Spleen (tissue), 11 donors: ENCODE results near the gene ST3GAL2. TPM values are rescaled to one million over a fixed set of nuclear protein-coding genes. Genes with fewer than 3 reads are reported as not detected.

Experiments used
- DNase-seq: peaks from one replicate; pipeline ENCODE4 v3.0.0-alpha.2; 2020
- H3K27ac ChIP-seq, 8 donors: fragments of 200-600 bp; sonication (generic) in 7 of 8; 1 replicate in 4 of 8; 2 replicates in 4 of 8; pipeline versions ENCODE4 v1.5.0 to v1.8.0; 2016 to 2021; ENCODE audit warnings: inconsistent platforms in 4 of 8, mild to moderate bottlenecking in 4 of 8, moderate library complexity in 1 of 8
- H3K27me3 ChIP-seq, 7 donors: fragments of 200-600 bp; sonication (generic) in 6 of 7; replicated peaks in 1 of 7; 1 replicate in 4 of 7; 2 replicates in 3 of 7; pipeline versions ENCODE4 v1.5.0 to v1.8.0; 2016 to 2021; ENCODE audit warnings: inconsistent platforms in 3 of 7, mild to moderate bottlenecking in 1 of 7
- H3K36me3 ChIP-seq, 6 donors: fragments of 200-600 bp; sonication (generic) in 5 of 6; 1 replicate in 4 of 6; 2 replicates in 2 of 6; pipeline versions ENCODE4 v1.5.0 to v1.8.0; 2016 to 2021; ENCODE audit warnings: inconsistent platforms in 2 of 6
- H3K4me1 ChIP-seq, 6 donors: fragments of 200-600 bp; sonication (generic) in 5 of 6; 1 replicate in 3 of 6; 2 replicates in 3 of 6; pipeline versions ENCODE4 v1.5.0 to v1.8.0; 2016 to 2021; ENCODE audit warnings: inconsistent platforms in 3 of 6
- H3K4me3 ChIP-seq, 8 donors: fragments of 200-600 bp; sonication (generic) in 7 of 8; 1 replicate in 4 of 8; 2 replicates in 4 of 8; pipeline versions ENCODE4 v1.5.0 to v1.8.0; 2016 to 2021; ENCODE audit warnings: inconsistent platforms in 4 of 8, mild to moderate bottlenecking in 4 of 8, moderate library complexity in 2 of 8
- H3K9me3 ChIP-seq, 8 donors: fragments of 200-600 bp; sonication (generic) in 7 of 8; 1 replicate in 4 of 8; 2 replicates in 4 of 8; pipeline versions ENCODE4 v1.5.0 to v1.8.0; 2016 to 2021; ENCODE audit warnings: inconsistent platforms in 4 of 8
- CTCF ChIP-seq, 11 experiments: fragments of 200-600 bp in 7 of 11; fragments of 450-650 bp in 4 of 11; sonication (generic) in 4 of 11; IDR thresholded peaks in 8 of 11; conservative IDR thresholded peaks in 3 of 11; 1 replicate in 7 of 11; 2 replicates in 4 of 11; pipeline versions ENCODE4 v1.4.0 to v1.8.0; 2016 to 2021; ENCODE audit warnings: antibody characterized with exemption in 11 of 11, inconsistent platforms in 4 of 11, mild to moderate bottlenecking in 1 of 11
- POLR2A ChIP-seq, 3 donors: fragments of 450-650 bp; IDR thresholded peaks; one replicate each; pipeline ENCODE4 v1.5.1; 2017; ENCODE audit warnings: antibody characterized with exemption in 3 of 3, mild to moderate bottlenecking in 1 of 3
- POLR2AphosphoS5 ChIP-seq, 3 donors: sonication (generic); formaldehyde crosslinking; IDR thresholded peaks; one replicate each; pipeline ENCODE4 v1.5.1; 2017; ENCODE audit warnings: antibody characterized with exemption in 3 of 3
- WGBS, 5 donors: extraction: QIAGEN DNeasy Blood & Tissue Kit in 3 of 5; methylation state at CpG; one replicate each; pipeline versions ENCODE4 v1.1.5 to v1.1.7; 2013 to 2018; 5-methylcytosine and 5-hydroxymethylcytosine counted together
- intact Hi-C: fragments of 100-400 bp; cut with DNase I; formaldehyde crosslinking; loops from one replicate; pipeline ENCODE4 v1.15.0; 2023; ENCODE audit warnings: low total_unique reads
- polyA plus RNA-seq, 3 donors: library from polyadenylated mRNA; stranded (reverse); fragments of 200-250 nt; gene quantifications; one replicate each; pipeline ENCODE4 v1.2.1, GENCODE V29; 2013
- total RNA-seq, 7 donors: library from RNA; depleted of rRNA in 3 of 7; stranded (reverse); fragments of >200 nt in 3 of 7; fragmentation: NEBNext Ultra II Directional in 4 of 7; extraction: Animal tissue kit (Norgen Biotek cat#: 25700) in 4 of 7; gene quantifications; one replicate each; pipeline versions ENCODE4 v1.1.0 to v1.2.1, GENCODE V29; 2016 to 2021
- donor health status: healthy with polysubstance abuse.
- donor health status: DM: no; HTN: no; CAD: no; lungs with moderate emphysema.
- donor health status: DM: no; HTN: no; CAD: no.
- donor health status: Bipolar disorder and iron deficiency.
- donor health status: healthy.
- donor health status: DM: no; HTN: no; CAD: no.
- donor health status: DM: yes; HTN: yes; CAD: no.

The ST3GAL2 gene
- total and polyA plus RNA-seq, 10 donors, result 5.2 to 66.9 (median 43.7) TPM

DNA sequence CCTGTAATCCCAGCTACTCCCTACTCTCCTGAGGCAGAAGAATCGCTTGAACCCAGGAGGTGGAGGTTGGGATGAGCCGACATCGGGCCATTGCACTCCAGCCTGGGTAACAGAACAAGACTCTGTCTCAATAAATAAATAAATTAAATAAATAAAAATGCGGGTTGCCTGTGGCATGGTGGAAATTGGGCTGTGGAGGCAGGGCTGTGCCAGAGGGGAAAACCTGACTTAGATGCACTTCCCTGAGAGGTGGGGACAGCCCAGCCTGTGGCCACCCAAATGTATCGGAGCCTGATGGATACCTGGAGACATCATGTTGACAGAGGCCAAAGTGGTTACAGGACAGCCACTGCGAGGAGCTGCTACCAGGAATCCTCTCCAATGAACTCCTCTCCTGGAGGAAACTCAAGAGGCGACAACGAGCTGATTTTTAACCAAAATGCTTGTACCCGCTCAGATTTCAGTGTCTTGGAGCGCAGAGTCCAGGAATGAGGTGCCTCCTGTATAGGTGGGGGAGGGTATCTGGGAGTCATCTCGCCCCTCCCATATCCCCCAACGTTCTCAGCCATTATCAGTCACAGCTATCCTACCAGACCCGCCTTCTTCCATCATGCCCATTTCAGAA is 59.9 kb downstream of the ST3GAL2 start:
- 81 to 90% (median 89%) methylated on average over 12 to 13 of the region's 13 CpGs for WGBS, 5 donors
- intact Hi-C loops, result no loop called here
- TF ChIP-seq POLR2A (IDR thresholded peaks at IDR 0.05) (no peak), POLR2AphosphoS5 (IDR thresholded peaks at IDR 0.05) (peak in 1 of 3 donors; percentile 14)
- H3K27me3 ChIP-seq, result no peaks in the 10 kb centered on the region
- H3K27ac ChIP-seq, result peak overlapping the region in 1 of 8 donors; percentile 90
- H3K9me3 ChIP-seq, result no peaks in the 10 kb centered on the region
- no peak for DNase-seq
- H3K4me3 ChIP-seq, result no peak overlapping the region
- H3K4me1 ChIP-seq, result peaks cover 15 to 42% (median 29%) of the 10 kb centered on the region in 6 donors
- H3K36me3 ChIP-seq, result peaks cover 0 to 84% (median 19%) of the 10 kb centered on the region in 6 donors

DNA sequence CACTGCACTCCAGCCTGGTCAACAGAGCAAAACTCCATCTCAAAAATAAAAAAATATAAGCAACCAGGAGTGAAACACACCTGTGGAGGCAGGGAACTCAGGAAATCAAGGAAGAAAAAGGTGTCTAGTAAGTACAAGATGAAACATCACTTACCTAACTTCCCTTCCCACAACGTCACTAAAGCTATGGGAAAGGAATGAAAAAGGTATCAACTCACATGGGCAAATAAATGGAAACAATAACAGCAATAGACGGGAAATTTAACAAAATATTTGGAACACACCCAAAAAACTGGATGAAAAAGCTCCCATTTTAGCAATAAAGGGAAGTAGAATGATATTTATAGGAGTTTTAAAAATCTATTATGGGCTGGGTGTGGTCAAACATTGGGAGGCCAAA is 61.1 kb downstream of the ST3GAL2 start:
- H3K4me1 ChIP-seq, result peaks cover 15 to 42% (median 29%) of the 10 kb centered on the region in 6 donors
- H3K4me3 ChIP-seq, result no peak overlapping the region
- H3K27ac ChIP-seq, result no peak overlapping the region
- TF ChIP-seq POLR2AphosphoS5 (IDR thresholded peaks at IDR 0.05) (no peak), POLR2A (IDR thresholded peaks at IDR 0.05) (no peak), CTCF (IDR thresholded peaks at IDR 0.05 in 8 of 11, conservative IDR thresholded peaks at IDR 0.05 in 3 of 11) (no peak)
- DNase-seq, result no peak
- intact Hi-C loops, result no loop called here
- H3K36me3 ChIP-seq, result peaks cover 0 to 84% (median 29%) of the 10 kb centered on the region in 6 donors
- WGBS, 5 donors, result 62 to 90% (median 69%) methylated on average over 2 of the region's 2 CpGs
- no peaks in the 10 kb centered on the region for H3K27me3 ChIP-seq
- H3K9me3 ChIP-seq, result no peaks in the 10 kb centered on the region

- H3K27me3 ChIP-seq, result no peaks in the 10 kb centered on the region
- no peak for DNase-seq
- intact Hi-C loops, result no loop called here
- no peak overlapping the region for H3K4me3 ChIP-seq
- no peaks in the 10 kb centered on the region for H3K9me3 ChIP-seq
- H3K36me3 ChIP-seq, result peaks cover 0 to 87% (median 44%) of the 10 kb centered on the region in 6 donors
- WGBS, 5 donors, result 84 to 90% (median 86%) methylated on average over 16 of the region's 16 CpGs
- H3K4me1 ChIP-seq, result peaks cover 9 to 26% (median 18%) of the 10 kb centered on the region in 6 donors
- H3K27ac ChIP-seq, result no peak overlapping the region
- no peak for TF ChIP-seq CTCF (IDR thresholded peaks at IDR 0.05 in 8 of 11, conservative IDR thresholded peaks at IDR 0.05 in 3 of 11)
- no peak for TF ChIP-seq POLR2A (IDR thresholded peaks at IDR 0.05)
- peak in 2 of 3 donors; percentile 39 to 61 for TF ChIP-seq POLR2AphosphoS5 (IDR thresholded peaks at IDR 0.05)
Measured at GRCh38 chr16:70375636-70376611, 63.0 kb downstream of the ST3GAL2 start.

- H3K9me3 ChIP-seq, result no peaks in the 10 kb centered on the region
- peaks cover 0 to 98% (median 55%) of the 10 kb centered on the region in 6 donors for H3K36me3 ChIP-seq
- intact Hi-C loops, result no loop called here
- no peak for TF ChIP-seq POLR2A (IDR thresholded peaks at IDR 0.05)
- no peak for TF ChIP-seq POLR2AphosphoS5 (IDR thresholded peaks at IDR 0.05)
- TF ChIP-seq CTCF (IDR thresholded peaks at IDR 0.05 in 8 of 11, conservative IDR thresholded peaks at IDR 0.05 in 3 of 11), result no peak
- H3K4me3 ChIP-seq, result no peak overlapping the region
- H3K27me3 ChIP-seq, result no peaks in the 10 kb centered on the region
- no peak overlapping the region for H3K27ac ChIP-seq
- 92 to 97% (median 94%) methylated on average over 8 of the region's 8 CpGs for WGBS, 5 donors
- no peak for DNase-seq
- peaks cover under 1 to 19% (median 3%) of the 10 kb centered on the region in 6 donors for H3K4me1 ChIP-seq
Measured at GRCh38 chr16:70374213-70374612, 64.7 kb downstream of the ST3GAL2 start.
